Adipose tissue (tissue), 3 donors: ENCODE data around the gene APC2. TPM values are rescaled to one million over a fixed set of nuclear protein-coding genes. Genes with fewer than 3 reads are reported as not detected.
"Not testable (repeated sequence)": the region's sequence is repeated elsewhere in the genome, so short reads cannot be mapped to it uniquely, and the experiment has no call there.

ENCODE experiments used
- H3K27ac ChIP-seq: one replicate; pipeline ENCODE4 v1.5.1; 2013; ENCODE audit warnings: low read depth, low read length
- WGBS, 3 donors: extraction: QIAGEN DNeasy Blood & Tissue Kit; methylation state at CpG; one replicate each; pipeline ENCODE4 v1.1.7; 2013; 5-methylcytosine and 5-hydroxymethylcytosine counted together
- polyA plus RNA-seq, 3 donors: library from polyadenylated mRNA; stranded (reverse); fragments of 200-250 nt; gene quantifications; one replicate each; pipeline ENCODE4 v1.2.3, GENCODE V29; 2013
- donor health status: healthy with polysubstance abuse.
- donor health status: Bipolar disorder and iron deficiency.
- donor health status: healthy.

Gene APC2
- polyA plus RNA-seq, 3 donors, result 0.06 TPM; not detected in 1

DNA sequence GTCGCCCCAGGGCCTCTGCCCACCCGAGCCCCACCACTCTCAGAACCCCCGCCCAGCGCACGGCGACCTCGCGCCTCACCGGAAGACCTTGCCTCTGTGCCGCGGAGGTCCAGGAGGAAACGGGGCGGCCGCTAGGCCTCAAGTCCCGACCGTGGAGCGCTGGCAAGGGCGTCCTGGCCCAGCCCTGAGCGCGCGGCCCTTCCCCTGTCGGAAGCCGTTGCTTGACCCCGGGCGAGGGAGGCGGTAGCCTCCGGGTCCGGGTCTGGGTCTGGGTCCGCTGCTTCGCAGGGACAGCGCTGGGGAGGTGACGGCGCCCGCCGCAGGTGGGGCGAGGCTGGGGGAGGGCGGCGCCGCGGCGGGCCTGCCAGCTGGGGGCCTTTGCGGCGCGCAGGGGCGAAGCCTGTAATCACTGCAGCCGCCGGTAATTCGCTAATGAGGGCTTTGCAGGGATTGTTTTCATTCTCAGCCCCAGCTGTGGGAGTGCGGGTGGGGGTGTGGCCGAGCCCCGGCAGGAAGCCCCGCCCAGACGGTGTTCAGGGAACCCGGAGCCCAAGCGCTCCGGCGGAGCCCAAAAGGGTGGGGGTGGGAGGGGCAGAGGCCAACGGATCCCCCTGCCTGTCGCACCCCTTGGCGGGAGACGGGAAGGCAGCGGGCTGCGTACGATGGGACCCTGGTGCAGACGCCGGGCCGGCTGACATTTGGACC, 20.5 kb downstream of the APC2 start:
- 1% methylated on average over 62 to 67 of the region's 67 CpGs for WGBS, 3 donors
- H3K27ac ChIP-seq, result no peak overlapping the region

DNA sequence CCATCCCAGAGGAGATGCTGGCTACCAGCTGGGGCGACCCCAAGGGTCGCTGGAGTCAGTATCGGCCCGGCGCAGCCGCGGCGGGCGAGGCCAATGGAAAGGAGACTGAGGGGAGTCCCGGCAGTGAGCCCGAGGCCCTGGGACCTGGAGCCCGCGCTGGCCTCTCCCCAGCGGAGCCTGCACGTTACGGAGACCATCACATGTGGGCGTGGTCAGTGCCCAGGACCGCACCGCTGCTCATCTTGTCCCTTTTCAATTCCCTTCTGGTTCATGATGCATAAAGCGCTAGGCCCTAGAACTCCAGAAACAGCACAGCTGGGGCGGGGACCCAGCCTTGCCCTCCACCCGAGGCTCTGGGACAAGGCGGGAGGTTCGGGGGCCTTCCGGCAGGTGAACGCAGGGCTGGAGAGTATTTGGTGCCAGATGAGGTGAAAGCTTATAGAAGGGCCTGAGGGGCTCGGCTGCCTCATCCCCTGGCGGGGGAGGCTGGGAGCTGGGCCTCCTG, 21.1 kb downstream of the APC2 start:
- WGBS, 3 donors, result 5 to 7% (median 7%) methylated on average over 27 to 28 of the region's 28 CpGs
- H3K27ac ChIP-seq, result no peak overlapping the region

DNA sequence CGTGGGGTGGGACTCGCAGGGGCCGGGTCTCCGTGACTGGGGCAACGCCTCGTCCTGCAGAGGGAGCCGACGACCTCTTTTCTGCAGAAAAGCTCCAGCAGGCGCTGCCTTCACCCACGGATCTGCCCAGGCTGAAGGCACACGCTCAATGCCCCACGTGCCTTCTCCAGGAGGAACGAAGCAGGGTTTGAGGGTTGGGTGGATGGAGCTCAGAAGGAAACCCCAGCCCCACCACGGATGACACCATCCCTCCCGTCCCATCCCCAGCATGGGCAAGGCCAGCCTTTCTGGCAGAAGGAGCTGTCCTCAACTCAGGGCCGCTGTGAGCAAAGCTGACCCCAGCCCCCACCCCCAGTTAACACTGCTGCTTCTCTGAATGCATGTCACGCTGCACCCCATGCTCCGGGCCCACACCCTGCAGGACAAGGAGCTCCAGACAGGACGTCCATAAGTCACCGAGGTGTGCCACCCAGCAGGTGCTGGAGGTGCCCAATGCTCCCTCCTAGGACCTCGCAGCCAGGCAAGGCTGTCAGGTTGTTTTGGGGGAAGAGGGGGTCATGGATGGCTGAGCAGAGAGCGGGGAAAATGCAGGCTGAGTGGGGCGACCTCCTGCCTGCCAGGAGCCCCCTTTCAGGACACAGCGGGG, 21.7 kb downstream of the APC2 start:
- 23 to 25% (median 24%) methylated on average over 24 of the region's 24 CpGs for WGBS, 3 donors

DNA sequence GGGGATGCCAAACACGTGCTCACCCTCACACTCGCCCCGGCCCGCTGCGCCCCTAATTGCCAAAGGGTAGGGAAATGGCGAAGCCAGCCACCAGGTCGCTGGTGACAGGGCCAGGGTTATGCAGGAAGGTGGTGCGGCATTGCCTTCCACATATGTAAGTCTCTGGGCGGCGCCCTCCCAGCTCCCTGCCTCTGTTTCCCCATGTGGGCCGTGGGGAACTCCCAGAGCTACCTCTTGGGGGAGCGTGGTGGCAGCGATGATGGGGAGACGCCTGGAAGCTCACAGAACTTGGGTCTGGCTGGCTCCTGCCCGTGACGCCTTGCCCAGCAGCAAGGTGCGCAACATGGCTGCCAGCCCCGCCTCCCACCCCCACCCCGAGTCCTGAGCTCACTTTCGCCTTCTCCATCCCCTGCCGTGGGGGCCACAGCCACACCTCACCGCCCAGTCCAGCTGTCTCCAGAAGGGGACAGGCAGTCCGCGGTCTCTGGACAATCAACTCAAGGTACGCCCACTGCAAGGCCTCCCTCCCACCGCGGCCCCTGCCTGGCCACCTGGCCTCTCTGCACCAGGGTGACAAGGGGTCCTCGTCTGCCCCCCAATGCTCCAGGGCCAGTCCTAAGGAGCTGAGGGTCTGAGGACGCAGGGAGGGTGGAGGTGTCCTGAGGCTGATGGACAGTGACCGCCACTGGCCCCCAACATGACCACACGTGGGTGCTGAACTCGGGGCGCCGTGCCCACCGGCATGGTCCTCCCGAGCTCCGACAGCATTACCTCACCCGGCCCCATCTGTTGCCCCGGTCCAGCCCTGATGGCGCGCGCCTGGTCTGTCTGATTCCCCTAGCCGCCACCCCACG, 22.5 kb downstream of the APC2 start:
- 48 to 50% (median 50%) methylated on average over 43 to 44 of the region's 44 CpGs for WGBS, 3 donors
- no peak overlapping the region for H3K27ac ChIP-seq

More for the DNA sequence above, 21.7 kb downstream of the APC2 start:
- no peak overlapping the region for H3K27ac ChIP-seq

DNA sequence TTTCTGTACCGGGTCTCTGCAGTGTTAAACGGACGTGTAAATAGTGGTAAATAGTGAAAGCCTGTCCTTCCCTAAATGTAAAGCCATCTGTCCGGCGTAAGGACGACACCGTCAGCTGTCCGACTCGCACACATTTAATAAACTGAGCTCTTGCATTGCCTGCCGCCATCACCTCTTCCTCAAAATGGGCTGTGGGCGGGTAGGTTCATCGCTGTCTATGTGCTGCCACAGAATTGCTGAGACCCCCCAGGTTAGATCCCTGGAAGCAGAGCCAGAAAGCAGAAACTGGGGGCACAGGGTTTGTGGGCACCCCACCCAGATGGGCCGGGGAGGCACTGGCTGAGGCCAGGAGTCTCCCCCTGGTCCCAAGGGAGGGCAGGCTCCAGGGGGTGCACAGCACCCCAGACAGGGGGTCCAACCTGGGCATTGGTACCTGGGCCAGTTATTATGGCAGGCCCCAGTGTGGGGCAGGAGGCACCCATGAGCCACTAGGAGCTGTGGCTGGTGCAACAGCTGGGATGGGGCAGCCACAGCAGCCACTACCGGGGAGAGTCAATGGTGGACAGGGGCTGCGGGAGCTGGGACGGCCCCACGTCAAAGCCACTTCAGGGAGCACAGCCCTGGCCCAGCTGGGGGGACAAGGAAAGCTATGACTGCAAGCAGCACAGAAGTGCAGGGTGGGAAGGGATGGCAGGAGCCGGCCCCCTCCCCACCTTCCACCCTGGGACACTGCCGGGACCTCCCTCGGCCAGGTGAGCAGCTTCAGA, 23.3 kb downstream of the APC2 start:
- WGBS, 3 donors, result 67 to 80% (median 68%) methylated on average over 20 of the region's 20 CpGs
- H3K27ac ChIP-seq, result no peak overlapping the region

DNA sequence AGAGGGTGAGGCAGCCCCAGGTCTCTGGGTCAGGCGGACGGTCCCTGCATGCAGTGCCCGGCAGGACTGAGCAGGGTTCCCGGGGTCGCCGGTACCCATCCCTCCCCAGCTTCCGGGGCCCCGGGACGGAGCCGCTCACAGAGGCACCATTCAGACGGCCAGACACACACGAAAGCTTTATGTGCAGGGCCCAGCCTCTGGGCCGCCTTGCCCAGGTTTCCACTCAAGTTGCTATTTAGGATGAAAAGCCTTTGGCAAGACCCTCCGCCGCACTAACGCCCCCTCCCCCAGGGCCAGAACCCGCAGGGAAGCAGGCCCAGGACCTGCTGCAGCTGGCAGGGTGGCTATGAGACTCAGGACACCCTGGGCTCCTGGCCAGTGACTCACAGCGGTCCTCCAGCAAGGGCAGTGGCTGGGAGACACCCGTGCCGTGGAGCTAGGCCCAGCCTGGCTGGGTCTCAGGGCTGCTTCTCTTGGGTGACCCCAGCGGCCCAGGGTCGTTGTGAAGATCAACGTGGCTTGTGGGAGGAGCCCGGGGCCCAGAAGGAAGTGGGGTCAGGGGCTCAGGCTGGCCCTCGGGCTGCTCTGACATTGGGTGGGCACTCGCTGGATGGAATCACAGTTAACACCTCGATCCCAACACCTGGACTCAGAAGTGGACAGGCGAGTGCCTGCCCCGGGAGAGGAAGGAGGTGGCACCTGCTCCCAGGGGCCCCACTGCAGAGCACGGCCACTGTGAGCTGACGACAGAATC, 24.3 kb downstream of the APC2 start:
- WGBS, 3 donors, result 73 to 82% (median 77%) methylated on average over 31 of the region's 31 CpGs
- no peak overlapping the region for H3K27ac ChIP-seq

DNA sequence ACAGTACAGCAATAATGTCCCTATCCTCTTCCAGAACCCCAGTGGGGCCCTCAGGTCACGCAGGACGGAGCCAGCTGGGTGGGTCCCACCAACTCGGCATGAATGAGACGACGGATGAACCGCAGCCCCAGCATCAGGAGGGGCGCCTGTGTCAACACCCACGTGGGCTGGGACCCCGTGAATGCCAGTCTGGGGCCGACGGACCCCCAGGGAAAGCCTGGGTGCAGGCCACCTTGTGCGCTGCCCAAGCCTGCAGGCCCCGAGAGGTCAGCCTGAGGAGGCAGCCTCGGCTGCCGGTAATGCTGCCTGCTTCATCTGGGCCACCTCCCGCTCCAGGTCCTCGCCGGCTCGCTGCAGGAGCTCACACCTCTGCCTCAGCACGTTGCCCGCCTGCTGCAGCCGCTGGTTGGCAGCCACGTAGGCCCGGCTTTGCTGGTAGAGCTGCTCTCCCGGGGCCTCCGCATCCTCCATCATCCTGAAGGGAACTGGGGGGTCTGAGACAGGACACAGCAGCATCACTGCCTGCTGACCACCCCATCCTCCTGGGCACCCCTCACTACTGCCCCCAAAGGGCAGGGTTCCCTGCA, 24.9 kb downstream of the APC2 start:
- 92 to 93% (median 92%) methylated on average over 26 of the region's 26 CpGs for WGBS, 3 donors
- no peak overlapping the region for H3K27ac ChIP-seq

DNA sequence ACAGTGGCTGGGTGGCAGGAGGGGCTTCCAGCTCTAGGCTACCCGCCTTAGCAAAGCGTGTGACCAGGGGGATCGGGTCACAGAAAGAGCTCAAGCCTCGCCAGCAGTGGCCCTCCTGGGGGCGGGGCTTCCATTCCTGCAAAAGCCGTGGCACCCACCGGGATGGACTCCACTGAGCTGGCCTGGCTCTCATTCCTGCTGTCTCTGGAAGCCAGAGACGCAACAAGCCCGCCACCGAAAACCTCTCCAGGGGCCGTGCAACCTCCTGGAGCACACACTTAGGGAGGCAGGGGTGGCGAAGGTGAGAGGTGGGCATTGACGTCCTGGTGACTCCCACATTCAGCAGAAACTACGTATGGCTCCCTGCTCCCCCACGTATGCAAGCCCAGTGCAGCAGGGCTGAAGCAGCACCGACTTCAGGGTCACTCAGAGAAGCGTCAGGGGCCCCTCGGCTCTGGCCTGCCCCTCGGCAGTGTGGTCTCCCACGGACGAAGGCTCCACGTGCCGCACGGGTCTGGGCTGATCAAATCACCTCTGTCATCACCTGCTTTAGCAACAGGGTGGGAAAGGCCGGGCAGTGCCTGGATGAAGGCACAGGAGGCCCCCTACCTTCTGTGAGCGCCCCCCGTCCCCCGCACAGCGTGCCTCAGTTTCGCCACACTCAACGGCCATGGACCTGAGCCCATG, 26.0 kb downstream of the APC2 start:
- no peak overlapping the region for H3K27ac ChIP-seq
- WGBS, 3 donors, result 90 to 94% (median 91%) methylated on average over 31 of the region's 31 CpGs

DNA sequence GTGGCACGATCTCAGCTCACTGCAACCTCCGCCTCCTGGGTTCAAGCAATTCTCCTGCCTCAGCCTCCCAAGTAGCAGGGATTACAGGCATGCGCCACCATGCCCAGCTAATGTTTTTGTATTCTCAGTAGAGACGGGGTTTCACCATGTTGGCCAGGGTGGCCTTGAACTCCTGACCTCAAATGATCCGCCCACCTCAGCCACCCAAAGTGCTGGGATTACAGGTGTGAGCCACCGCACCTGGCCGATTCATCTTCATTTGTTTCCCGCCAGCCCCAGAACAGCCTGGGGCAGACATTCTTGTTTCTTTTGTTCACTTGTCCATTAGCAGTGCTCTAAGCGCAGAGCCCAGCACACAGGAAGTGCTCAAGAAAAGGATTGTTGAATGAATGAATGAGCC, 27.1 kb downstream of the APC2 start:
- 84 to 96% (median 96%) methylated on average over 9 of the region's 9 CpGs for WGBS, 3 donors
- not testable (repeated sequence) for H3K27ac ChIP-seq

DNA sequence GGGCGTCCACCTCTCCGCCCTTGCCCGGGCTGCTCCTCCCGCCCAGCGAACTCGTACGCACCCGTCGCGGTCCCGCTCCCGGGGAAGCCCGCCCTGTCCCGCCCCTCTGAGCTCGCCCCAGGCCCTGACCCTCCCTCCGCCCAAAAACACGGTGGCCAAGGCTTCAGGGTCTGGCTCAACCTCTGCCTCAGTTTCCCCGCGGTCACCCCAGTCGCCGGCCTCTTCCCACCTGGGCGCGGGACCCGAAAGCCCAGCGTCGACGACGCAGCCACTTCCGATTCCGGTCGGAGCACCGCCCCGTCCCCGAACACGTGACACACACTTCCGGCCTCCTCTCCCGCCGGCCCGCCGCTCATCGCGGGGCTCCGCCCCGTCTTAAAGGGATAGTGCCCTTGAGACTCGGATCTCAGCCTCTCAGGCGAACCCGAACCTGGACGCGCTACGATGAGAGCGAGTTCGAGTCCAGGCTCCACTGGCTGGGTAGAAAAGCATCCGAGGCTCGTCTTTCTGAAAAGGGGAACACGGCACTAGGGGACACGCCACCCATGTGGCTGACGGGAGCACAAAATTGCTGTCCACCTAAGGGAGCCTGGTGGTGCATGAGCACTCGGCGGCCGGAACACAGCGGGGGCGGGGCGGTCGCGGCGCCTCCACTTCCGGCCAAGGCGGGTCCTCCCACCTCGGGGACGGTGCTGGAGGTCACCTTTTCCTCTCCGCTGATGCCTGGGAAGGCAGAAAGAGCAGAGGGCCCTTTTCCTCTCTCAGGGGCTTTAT, 29.2 kb downstream of the APC2 start, which contains the start of gene C19orf25:
Gene C19orf25, minus strand, starts transcription at position 282 of the 774 bp plus-strand sequence. CDS start 312 bp downstream, outside the sequence.
- no peak within 1 kb of the TSS for H3K27ac ChIP-seq
- 0 to 1% (median 1%) methylated on average over 68 to 71 of the region's 71 CpGs for WGBS, 3 donors

DNA sequence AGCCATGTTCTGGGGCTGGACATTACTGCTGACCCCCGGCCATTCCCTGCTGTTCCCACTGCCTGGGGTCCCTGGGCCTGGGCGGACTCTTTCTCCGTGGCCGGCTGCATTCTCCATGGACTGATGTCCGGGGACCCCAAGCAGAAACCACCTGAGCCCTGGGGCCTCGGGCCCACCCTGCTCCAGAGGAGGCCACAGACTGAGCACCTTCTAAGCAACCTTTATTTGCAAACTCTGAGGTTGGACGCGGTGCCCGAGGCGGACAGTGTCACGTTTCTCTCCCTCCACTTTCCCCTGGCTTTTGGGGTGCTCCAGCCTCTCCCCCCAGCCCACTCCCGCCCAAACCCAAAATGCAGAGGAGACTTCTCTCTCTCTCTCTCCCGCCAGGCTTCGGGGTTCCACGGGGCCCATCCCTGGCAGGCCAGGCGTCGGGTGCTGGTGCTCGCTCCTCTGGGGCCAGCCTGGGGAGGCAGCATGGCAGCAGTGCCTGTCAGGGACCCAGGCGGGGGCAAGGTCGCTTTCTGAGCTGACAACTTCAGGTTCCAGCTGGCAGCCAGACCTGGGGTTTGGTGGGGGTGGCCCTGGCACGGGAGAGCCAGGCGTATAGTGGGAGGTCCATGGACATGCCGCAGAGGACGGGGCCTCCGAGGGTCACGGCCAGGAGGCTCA, 31.4 kb downstream of the APC2 start:
- no peak overlapping the region for H3K27ac ChIP-seq
- 77 to 92% (median 89%) methylated on average over 24 to 26 of the region's 26 CpGs for WGBS, 3 donors

DNA sequence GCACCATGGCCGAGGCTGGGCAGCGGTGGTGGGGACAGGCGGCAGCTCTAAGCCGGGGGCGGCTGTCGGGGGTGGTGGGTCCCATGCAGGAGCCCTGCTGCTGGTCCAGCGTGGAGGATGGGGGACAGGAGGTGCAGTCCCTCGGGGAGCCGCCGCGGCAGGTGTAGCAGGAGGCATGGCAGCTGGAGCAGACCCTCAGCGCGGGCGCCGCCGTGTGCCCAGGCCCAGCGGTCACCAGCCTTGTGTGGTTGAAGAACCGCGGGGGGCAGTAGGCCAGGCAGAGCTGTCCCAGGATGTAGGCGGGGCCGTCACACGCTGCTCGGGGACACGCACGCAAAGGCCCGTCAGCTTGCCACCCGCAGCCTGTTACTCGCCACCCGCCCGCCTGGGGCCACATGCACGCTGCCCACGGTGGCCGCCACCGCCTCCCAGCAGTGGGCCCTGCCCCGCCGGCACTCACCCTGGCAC, 32.0 kb downstream of the APC2 start:
- H3K27ac ChIP-seq, result no peak overlapping the region
- 87 to 90% (median 89%) methylated on average over 25 to 36 of the region's 36 CpGs for WGBS, 3 donors

DNA sequence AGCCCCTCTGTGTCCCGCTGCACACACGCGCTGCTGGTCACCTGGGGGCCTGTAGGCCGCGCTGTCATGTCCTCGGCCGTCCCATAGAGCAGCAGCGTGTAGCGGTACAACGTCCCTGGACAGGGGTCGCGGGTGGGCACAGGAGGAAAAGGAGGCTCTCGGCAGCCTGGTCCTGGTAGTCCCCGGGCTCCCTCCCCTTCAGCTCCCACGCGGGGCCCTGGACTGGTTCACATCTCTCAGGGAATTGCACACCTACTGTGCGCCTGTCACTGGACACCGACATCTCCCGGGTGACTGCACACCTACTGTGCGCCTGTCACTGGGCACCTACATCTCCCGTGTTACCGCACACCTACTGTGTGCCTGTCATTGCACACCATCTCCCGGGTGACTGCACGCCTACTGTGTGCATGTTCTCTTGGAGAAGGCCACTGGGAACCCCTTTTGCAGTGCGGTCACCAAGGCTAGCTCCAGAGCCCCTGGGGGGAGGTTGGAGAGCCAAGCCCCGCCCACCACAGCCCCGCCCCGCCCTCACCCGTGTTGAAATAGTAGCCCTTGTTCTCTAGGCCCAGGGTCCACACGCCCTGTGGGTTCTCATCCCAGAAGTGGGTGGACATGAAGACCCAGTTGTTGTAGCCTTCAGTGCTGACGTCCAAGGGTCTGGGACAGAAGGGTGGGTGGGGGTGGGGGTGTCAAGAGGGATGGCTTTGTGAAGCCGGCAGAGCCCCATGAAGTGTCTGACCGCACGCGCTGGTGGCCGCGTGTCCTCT, 32.6 kb downstream of the APC2 start:
- no peak overlapping the region for H3K27ac ChIP-seq
- 79 to 86% (median 83%) methylated on average over 32 to 37 of the region's 37 CpGs for WGBS, 3 donors

DNA sequence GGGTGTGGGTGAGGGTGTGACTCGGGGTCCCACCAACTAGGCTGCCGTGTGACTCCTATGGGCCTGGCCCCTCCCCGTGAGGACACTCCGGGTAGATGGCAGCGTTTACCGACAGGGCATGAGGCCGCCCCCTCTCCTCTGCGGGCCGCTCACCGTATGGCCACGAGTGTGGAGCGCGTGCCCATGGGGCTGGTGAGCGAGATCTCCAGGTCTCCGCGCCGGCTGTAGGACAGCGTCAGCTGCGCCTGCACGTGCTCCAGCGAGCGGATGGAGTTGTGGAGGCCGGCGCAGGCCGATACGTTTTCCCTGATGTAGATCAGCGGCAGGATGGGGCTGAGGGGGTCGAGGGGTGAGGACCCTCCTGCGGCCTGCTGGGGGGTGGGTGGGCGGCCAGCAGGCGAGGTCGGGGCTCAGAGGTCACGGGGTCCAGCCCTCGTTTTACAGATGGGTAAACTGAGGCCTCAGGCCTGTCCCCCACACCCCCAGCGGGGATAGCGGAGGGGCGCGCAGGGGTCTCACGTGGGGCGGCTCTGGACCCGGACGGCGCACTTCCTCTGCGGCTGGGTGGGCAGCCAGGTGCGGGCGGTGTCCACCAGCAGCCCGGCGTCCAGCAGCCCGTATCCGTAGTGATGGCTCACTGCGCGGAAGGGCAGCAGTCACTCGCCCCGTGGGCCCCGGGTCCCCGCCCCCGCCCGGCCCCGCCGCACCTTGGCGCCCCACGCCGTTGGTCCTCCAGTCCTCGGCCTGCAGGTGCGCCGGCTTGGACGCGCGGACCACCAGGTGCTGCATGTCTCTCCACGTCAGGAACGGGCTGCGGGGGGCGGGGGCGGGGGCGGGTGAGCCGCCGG, 33.4 kb downstream of the APC2 start:
- WGBS, 3 donors, result 92 to 95% (median 93%) methylated on average over 46 to 77 of the region's 77 CpGs

More for the DNA sequence above, 33.4 kb downstream of the APC2 start:
- no peak overlapping the region for H3K27ac ChIP-seq
